ENCODE results near the gene URM1.

Gene URM1

GRCh38 chr9:128342971-128343680 lies 28.0 kb upstream of the URM1 start:
- H3K4me3 ChIP-seq (ENCODE audit: low read length, poor library complexity, severe bottlenecking): no peak overlapping the region
- no peaks in the 10 kb centered on the region for H3K36me3 ChIP-seq (ENCODE audit: insufficient read depth, low read length)

GRCh38 chr9:128343855-128344254 lies 27.3 kb upstream of the URM1 start:
- H3K9me2 ChIP-seq (replicated peaks; ENCODE audit: low read depth, low read length): no peaks in the 10 kb centered on the region
- no peak overlapping the region for H3K4me2 ChIP-seq (ENCODE audit: low read depth, low read length, poor library complexity, severe bottlenecking)
- H3K4me1 ChIP-seq (ENCODE audit: insufficient read depth, low read length, poor library complexity, severe bottlenecking): peaks cover 6% of the 10 kb centered on the region
- H3K9me3 ChIP-seq (ENCODE audit: insufficient read depth, low read depth, low read length): no peaks in the 10 kb centered on the region
- H2AFZ ChIP-seq (ENCODE audit: low read length): no peak overlapping the region
- no peaks in the 10 kb centered on the region for H3F3A ChIP-seq (ENCODE audit: low read depth)
- no peaks in the 10 kb centered on the region for H3K79me2 ChIP-seq (ENCODE audit: insufficient read depth, low read length)
- no peaks in the 10 kb centered on the region for H3K27me3 ChIP-seq (ENCODE audit: insufficient read depth, low read length, poor library complexity, severe bottlenecking)
- no peak overlapping the region for H3K9ac ChIP-seq (ENCODE audit: low read depth, low read length, poor library complexity, severe bottlenecking)
- TF ChIP-seq CTCF (conservative IDR thresholded peaks at IDR 0.05; ENCODE audit: low read length) (no peak), EZH2phosphoT487 (IDR thresholded peaks at IDR 0.05; ENCODE audit: borderline replicate concordance) (no peak)
- H3K36me3 ChIP-seq (ENCODE audit: insufficient read depth, low read length): no peaks in the 10 kb centered on the region
- H3K4me3 ChIP-seq (ENCODE audit: low read length, poor library complexity, severe bottlenecking): no peak overlapping the region
- H4K20me1 ChIP-seq (ENCODE audit: insufficient read depth, low read length, poor library complexity, severe bottlenecking): no peaks in the 10 kb centered on the region

More at GRCh38 chr9:128342971-128343680, 28.0 kb upstream of the URM1 start:
- H3F3A ChIP-seq (ENCODE audit: low read depth): no peaks in the 10 kb centered on the region
- TF ChIP-seq EZH2phosphoT487 (IDR thresholded peaks at IDR 0.05; ENCODE audit: borderline replicate concordance): no peak
- no peak for TF ChIP-seq CTCF (conservative IDR thresholded peaks at IDR 0.05; ENCODE audit: low read length)
- H3K9ac ChIP-seq (ENCODE audit: low read depth, low read length, poor library complexity, severe bottlenecking): no peak overlapping the region
- no peak overlapping the region for H2AFZ ChIP-seq (ENCODE audit: low read length)
- H3K9me3 ChIP-seq (ENCODE audit: insufficient read depth, low read depth, low read length): no peaks in the 10 kb centered on the region
- H4K20me1 ChIP-seq (ENCODE audit: insufficient read depth, low read length, poor library complexity, severe bottlenecking): no peaks in the 10 kb centered on the region
- H3K27me3 ChIP-seq (ENCODE audit: insufficient read depth, low read length, poor library complexity, severe bottlenecking): no peaks in the 10 kb centered on the region
- H3K9me2 ChIP-seq (replicated peaks; ENCODE audit: low read depth, low read length): no peaks in the 10 kb centered on the region
- no peak overlapping the region for H3K4me2 ChIP-seq (ENCODE audit: low read depth, low read length, poor library complexity, severe bottlenecking)
- no peaks in the 10 kb centered on the region for H3K79me2 ChIP-seq (ENCODE audit: insufficient read depth, low read length)
- H3K4me1 ChIP-seq (ENCODE audit: insufficient read depth, low read length, poor library complexity, severe bottlenecking): peaks cover 6% of the 10 kb centered on the region

GRCh38 chr9:128344931-128345605 lies 26.1 kb upstream of the URM1 start:
- Histone ChIP-seq H3K9me2 (replicated peaks; ENCODE audit: low read depth, low read length) (no peaks in the 10 kb centered on the region), H3K9me3 (ENCODE audit: insufficient read depth, low read depth, low read length) (no peaks in the 10 kb centered on the region), H3K9ac (ENCODE audit: low read depth, low read length, poor library complexity, severe bottlenecking) (no peak overlapping the region), H3K4me2 (ENCODE audit: low read depth, low read length, poor library complexity, severe bottlenecking) (no peak overlapping the region), H3K4me3 (ENCODE audit: low read length, poor library complexity, severe bottlenecking) (no peak overlapping the region), H3K79me2 (ENCODE audit: insufficient read depth, low read length) (no peaks in the 10 kb centered on the region), H3K36me3 (ENCODE audit: insufficient read depth, low read length) (no peaks in the 10 kb centered on the region), H3K27me3 (ENCODE audit: insufficient read depth, low read length, poor library complexity, severe bottlenecking) (no peaks in the 10 kb centered on the region), H3K4me1 (ENCODE audit: insufficient read depth, low read length, poor library complexity, severe bottlenecking) (peaks cover 1% of the 10 kb centered on the region), H3F3A (ENCODE audit: low read depth) (no peaks in the 10 kb centered on the region), H4K20me1 (ENCODE audit: insufficient read depth, low read length, poor library complexity, severe bottlenecking) (no peaks in the 10 kb centered on the region), H2AFZ (ENCODE audit: low read length) (no peak overlapping the region)
- TF ChIP-seq EZH2phosphoT487 (IDR thresholded peaks at IDR 0.05; ENCODE audit: borderline replicate concordance): no peak

Data from Loucy (cell line).